HG03342 (cell line): ENCODE measurements around the gene CDHR1.

ENCODE experiments used
- ATAC-seq: cut with Tn5 transposase; IDR thresholded peaks from one replicate; pipeline ENCODE4 v1.9.1; 2021; ENCODE audit warnings: mild to moderate bottlenecking, moderate library complexity; ENCODE audit not compliant: unreplicated experiment

The CDHR1 gene

GRCh38 chr10:84257343-84258020 is 63.1 kb downstream of the CDHR1 start:
- ATAC-seq, result no peak

DNA sequence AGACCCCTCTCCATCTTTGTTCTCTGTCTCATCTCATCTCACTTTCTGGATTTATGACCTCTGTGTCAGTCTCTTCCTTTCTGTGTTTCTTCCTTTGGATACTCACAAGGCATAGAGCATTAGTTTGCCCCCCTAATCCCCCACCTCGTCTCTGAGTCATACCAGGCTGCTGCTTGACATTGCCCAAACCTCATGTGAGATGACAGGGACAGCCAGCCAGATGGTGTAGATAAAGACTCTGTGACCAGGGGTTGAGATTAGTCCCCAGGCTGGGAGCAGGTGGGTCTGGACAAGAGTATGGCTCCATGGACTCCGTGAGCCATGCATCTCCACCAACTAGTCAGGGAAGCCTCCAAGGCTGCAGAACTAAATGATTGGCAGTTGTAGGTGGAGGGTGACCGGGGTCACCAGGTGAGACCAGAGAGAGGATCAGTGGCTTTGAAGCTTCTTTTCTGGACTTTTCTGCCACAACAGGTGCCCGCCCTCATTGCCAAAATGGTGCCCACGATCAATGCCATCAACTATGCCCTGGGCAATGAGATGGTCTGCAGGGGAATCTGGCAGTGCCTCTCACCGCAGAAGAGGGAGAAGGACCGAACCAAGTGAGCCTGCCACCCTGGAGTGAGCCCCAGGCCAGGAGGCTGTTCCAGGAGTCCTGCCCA is 63.8 kb downstream of the CDHR1 start:
- ATAC-seq, result no peak

GRCh38 chr10:84261236-84261915 is 67.0 kb downstream of the CDHR1 start:
- no peak for ATAC-seq

DNA sequence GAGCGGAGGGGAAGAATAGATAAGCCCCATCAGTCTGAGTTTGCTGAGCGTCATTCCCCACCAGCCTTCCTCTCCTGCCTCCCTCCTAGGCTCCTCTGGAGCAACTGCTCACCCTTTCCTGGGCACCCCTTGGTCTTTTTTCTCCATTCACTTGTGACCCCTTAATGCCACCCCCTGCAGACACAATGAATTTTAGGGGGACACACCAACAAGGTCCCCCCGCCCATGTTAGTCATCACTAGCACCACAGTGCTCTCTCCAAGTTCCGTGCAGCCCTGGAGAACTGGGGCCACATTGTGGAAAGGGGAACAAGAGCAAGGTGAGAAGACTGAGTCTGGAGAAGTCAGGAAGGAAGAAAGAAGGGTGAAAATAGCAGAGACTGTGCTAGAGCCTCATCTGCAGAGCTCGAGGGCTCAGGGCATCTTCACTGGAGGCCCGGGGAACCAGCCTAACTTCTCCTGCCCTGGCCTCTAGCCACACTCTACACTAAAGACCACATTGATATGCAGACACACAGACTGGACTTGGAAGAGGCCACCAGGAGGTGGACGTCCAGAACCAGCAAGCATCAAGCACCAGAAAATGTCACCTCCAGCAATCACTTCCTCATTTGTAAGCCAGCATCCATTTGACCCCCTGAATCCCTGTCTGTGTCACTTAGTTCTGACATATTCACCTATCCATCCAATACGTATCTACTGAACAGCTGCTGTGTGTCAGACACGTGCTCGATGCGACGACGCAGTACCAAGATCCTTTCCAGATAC is 68.0 kb downstream of the CDHR1 start:
- ATAC-seq, result no peak

GRCh38 chr10:84263716-84264115 is 69.4 kb downstream of the CDHR1 start:
- ATAC-seq, result no peak

- peak; percentile 96 for ATAC-seq
Measured at GRCh38 chr10:84264611-84265141, 70.3 kb downstream of the CDHR1 start.

GRCh38 chr10:84265418-84265817 is 71.1 kb downstream of the CDHR1 start:
- no peak for ATAC-seq

DNA sequence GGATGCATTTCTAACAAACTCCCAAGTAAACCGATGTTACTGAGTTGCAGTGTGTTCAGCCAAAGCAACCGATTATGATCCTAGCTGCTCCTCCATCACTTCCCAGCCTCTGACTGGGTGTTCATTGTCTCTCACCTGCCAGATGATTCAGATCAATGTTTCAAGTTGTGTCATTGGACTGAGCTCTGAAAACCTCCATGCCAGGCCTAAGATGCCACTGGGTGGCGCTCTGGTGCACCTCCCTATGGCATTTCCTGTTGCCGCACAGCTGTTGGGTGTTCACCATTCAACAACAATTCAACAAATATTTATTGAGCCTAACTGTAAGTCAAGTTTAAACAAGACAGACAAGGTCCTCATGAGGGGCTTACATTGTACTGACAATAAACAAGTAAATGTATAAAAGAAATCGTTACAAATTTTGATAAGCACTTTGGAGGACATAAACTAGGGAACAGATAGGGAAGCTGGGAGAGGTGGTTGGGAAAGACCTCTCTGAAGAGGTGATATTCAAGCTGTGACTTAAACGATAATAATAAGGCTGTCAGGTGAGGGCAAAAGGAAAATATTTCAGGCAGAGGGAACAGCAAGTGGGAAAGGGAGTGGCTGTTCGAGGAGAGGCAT is 73.3 kb downstream of the CDHR1 start:
- ATAC-seq, result peak; percentile 54

DNA sequence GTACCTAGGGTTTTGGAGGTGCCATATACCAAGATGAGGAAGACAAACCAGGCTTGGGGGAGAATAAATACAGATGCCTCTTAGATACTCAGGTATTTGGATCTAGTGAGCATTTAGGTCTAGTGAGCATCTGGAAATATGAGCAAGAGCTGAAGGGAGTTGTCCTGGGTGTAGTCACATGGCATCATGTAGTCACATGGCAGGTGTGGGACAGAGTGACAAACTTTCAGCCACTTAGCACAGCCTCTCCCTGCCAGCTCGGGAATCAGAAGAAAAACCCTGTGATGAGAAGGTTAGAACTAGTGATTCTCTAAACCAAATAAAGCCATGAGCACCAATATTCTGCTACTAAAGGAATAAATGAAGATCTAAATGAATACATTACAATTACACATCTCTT is 74.8 kb downstream of the CDHR1 start:
- no peak for ATAC-seq
